Breast epithelium (tissue), 4 donors: ENCODE measurements around the gene PRICKLE2. TPM values are rescaled to one million over a fixed set of nuclear protein-coding genes. Genes with fewer than 3 reads are reported as not detected.

Source experiments
- DNase-seq, 2 donors: peaks; one replicate each; pipeline ENCODE4 v3.0.0-alpha.2; 2019; ENCODE audit warnings: low spot score in 2 of 2
- H3K27ac ChIP-seq, 2 donors: fragments of 200-600 bp; sonication (generic) in 1 of 2; one replicate each; pipeline ENCODE4 v1.5.1; 2016 to 2019; ENCODE audit warnings: mild to moderate bottlenecking in 1 of 2
- H3K27me3 ChIP-seq, 2 donors: fragments of 200-600 bp; sonication (generic) in 1 of 2; one replicate each; pipeline versions ENCODE4 v1.5.1 to v1.6.0; 2017 to 2019; ENCODE audit warnings: control low read depth in 1 of 2, mild to moderate bottlenecking in 1 of 2
- H3K36me3 ChIP-seq: fragments of 200-600 bp; one replicate; pipeline ENCODE4 v1.5.1; 2019
- H3K4me1 ChIP-seq, 2 donors: fragments of 200-600 bp; sonication (generic); one replicate each; pipeline ENCODE4 v1.5.1; 2016 to 2019; ENCODE audit warnings: control low read depth in 1 of 2
- H3K4me3 ChIP-seq, 3 donors: fragments of 200-600 bp; sonication (generic); 1 replicate in 2 of 3; 2 replicates in 1 of 3; pipeline ENCODE4 v1.5.1; 2016 to 2019; ENCODE audit warnings: mild to moderate bottlenecking in 3 of 3, moderate library complexity in 2 of 3
- H3K9me3 ChIP-seq, 2 donors: fragments of 200-600 bp; sonication (generic) in 1 of 2; one replicate each; pipeline ENCODE4 v1.5.1; 2016 to 2019; ENCODE audit warnings: control low read depth in 1 of 2
- CTCF ChIP-seq, 3 donors: fragments of 450-650 bp; IDR thresholded peaks; one replicate each; pipeline ENCODE4 v1.5.1; 2016 to 2017; ENCODE audit warnings: antibody characterized with exemption in 3 of 3, mild to moderate bottlenecking in 3 of 3, moderate library complexity in 3 of 3
- POLR2A ChIP-seq: fragments of 450-650 bp; IDR thresholded peaks from one replicate; pipeline ENCODE4 v1.6.1; 2016; ENCODE audit warnings: antibody characterized with exemption, mild to moderate bottlenecking, moderate library complexity
- POLR2AphosphoS5 ChIP-seq, 3 donors: sonication (generic); formaldehyde crosslinking; IDR thresholded peaks; one replicate each; pipeline ENCODE4 v1.6.1; 2017; ENCODE audit warnings: antibody characterized with exemption in 3 of 3
- intact Hi-C: fragments of 100-400 bp; cut with DNase I; formaldehyde crosslinking; loops from one replicate; pipeline ENCODE4 v1.15.1; 2023; ENCODE audit warnings: low total_unique reads
- total RNA-seq, 3 donors: library from RNA; depleted of rRNA; stranded (reverse); fragments of >200 nt; gene quantifications; one replicate each; pipeline ENCODE4 v1.1.0, GENCODE V29; 2016

Gene PRICKLE2
- total RNA-seq, 3 donors from 2014 or later: 35.1 to 72.5 (median 44.5) TPM

DNA sequence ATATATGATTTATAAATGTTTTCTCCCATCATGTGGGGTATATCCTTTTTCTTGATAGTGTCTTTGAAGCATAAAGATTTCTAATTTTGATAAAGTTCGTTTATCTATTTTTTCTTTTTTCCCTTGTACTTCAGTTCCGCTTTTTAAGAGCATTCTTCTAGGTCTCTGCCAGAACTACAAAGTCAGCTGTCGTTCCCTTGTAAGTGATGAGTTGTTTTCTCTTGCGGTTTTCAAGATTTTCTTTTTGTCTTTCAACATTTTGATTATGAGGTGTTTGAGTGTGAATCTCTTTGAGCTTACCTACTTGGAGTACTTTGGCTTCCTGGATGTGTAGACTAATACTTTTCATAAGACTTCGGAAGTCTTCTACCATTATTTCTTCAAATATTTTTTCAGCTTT is 9.3 kb upstream of the PRICKLE2 start:
- Histone ChIP-seq H3K27me3 (no peaks in the 10 kb centered on the region), H3K4me1 (no peaks in the 10 kb centered on the region), H3K9me3 (peaks cover 11% of the 10 kb centered on the region in 2 donors), H3K4me3 (no peak overlapping the region), H3K27ac (no peak overlapping the region), H3K36me3 (no peaks in the 10 kb centered on the region)
- no peak for DNase-seq
- no peak for TF ChIP-seq POLR2A
- no peak for TF ChIP-seq POLR2AphosphoS5 (IDR thresholded peaks at IDR 0.05)
- TF ChIP-seq CTCF (IDR thresholded peaks at IDR 0.05): no peak
- intact Hi-C loops: no loop called here

GRCh38 chr3:64232821-64233220 is 7.6 kb upstream of the PRICKLE2 start:
- H3K27ac ChIP-seq: no peak overlapping the region

GRCh38 chr3:64229903-64230302 is 4.6 kb upstream of the PRICKLE2 start:
- intact Hi-C loops: no loop called here
- TF ChIP-seq POLR2AphosphoS5 (IDR thresholded peaks at IDR 0.05): no peak
- no peak for TF ChIP-seq POLR2A
- no peak for TF ChIP-seq CTCF (IDR thresholded peaks at IDR 0.05)
- Histone ChIP-seq H3K27ac (peak overlapping the region in 1 of 2 donors; percentile 12), H3K4me3 (no peak overlapping the region), H3K4me1 (peaks cover 0 to 2% of the 10 kb centered on the region in 2 donors), H3K27me3 (no peaks in the 10 kb centered on the region), H3K9me3 (no peaks in the 10 kb centered on the region), H3K36me3 (no peaks in the 10 kb centered on the region)
- no peak for DNase-seq

More at GRCh38 chr3:64232821-64233220, 7.6 kb upstream of the PRICKLE2 start:
- peaks cover 11% of the 10 kb centered on the region in 2 donors for H3K9me3 ChIP-seq
- H3K4me3 ChIP-seq: no peak overlapping the region
- intact Hi-C loops: no loop called here
- TF ChIP-seq POLR2AphosphoS5 (IDR thresholded peaks at IDR 0.05) (no peak), POLR2A (no peak), CTCF (IDR thresholded peaks at IDR 0.05) (no peak)
- no peaks in the 10 kb centered on the region for H3K4me1 ChIP-seq
- H3K36me3 ChIP-seq: no peaks in the 10 kb centered on the region
- DNase-seq: no peak
- H3K27me3 ChIP-seq: no peaks in the 10 kb centered on the region

DNA sequence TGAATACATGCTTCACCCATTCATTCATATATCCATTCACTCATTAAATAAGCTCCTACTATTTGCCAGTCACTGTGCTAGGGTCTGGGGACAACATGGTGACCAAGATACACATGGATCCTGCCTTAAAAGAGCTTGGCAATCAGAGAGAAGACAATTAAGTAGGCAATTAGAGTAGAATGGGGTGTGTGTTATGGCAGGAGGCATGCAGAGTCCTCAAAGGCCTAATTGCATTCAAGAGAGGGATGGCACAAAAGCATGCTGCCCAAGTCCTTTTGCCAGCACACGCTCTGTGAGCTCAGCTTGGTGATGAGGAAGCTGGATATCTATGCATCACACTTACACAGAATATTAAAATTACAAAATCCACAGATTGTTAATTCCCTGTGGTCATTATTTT is 2.8 kb upstream of the PRICKLE2 start:
- no peak overlapping the region for H3K4me3 ChIP-seq
- no peak for DNase-seq
- H3K9me3 ChIP-seq: no peaks in the 10 kb centered on the region
- H3K27ac ChIP-seq: no peak overlapping the region
- H3K4me1 ChIP-seq: peaks cover 7 to 8% of the 10 kb centered on the region in 2 donors
- TF ChIP-seq POLR2AphosphoS5 (IDR thresholded peaks at IDR 0.05) (no peak), POLR2A (no peak), CTCF (IDR thresholded peaks at IDR 0.05) (no peak)
- no peaks in the 10 kb centered on the region for H3K27me3 ChIP-seq
- no peaks in the 10 kb centered on the region for H3K36me3 ChIP-seq
- intact Hi-C loops: no loop called here

DNA sequence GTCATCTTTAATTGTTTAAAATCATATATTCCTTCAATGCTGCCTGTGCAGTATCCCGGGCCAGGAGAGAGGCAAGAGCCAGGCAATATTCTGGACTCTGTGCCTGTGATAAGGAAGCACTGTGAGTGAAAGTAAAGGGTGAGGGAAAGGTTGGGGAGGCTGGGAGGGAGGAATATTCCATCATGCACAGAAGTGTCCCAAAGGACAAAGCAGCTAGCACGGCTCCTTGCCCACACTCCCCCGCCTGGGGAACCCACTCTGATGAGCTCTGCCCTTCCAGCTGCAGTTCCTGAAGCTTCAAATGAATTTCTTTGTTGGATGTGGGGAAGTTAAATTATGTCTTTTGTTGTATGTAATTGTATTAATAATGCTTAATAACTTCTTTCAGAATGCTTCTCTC is 1.5 kb upstream of the PRICKLE2 start:
- TF ChIP-seq CTCF (IDR thresholded peaks at IDR 0.05): no peak
- no peak for TF ChIP-seq POLR2A
- no peak for TF ChIP-seq POLR2AphosphoS5 (IDR thresholded peaks at IDR 0.05)
- Histone ChIP-seq H3K36me3 (no peaks in the 10 kb centered on the region), H3K27ac (peak overlapping the region in 1 of 2 donors; percentile 94), H3K9me3 (no peaks in the 10 kb centered on the region), H3K4me3 (no peak overlapping the region), H3K27me3 (no peaks in the 10 kb centered on the region), H3K4me1 (peaks cover 7 to 9% of the 10 kb centered on the region in 2 donors)
- no peak for DNase-seq
- intact Hi-C loops: no loop called here
